Transverse colon (tissue), 4 donors: Measurements from ENCODE around the gene LRCOL1. TPM values are rescaled to one million over a fixed set of nuclear protein-coding genes. Genes with fewer than 3 reads are reported as not detected.

Experiments
- DNase-seq: peaks from one replicate; pipeline ENCODE4 v3.0.0-alpha.2; 2019
- H3K27ac ChIP-seq, 4 donors: fragments of 200-600 bp; sonication (generic); 2 replicates each; pipeline ENCODE4 v1.5.1; 2016 to 2018; ENCODE audit warnings: inconsistent platforms in 4 of 4
- H3K27me3 ChIP-seq: fragments of 200-600 bp; sonication (generic); 2 replicates; pipeline ENCODE4 v1.5.1; 2017; ENCODE audit warnings: inconsistent platforms
- H3K36me3 ChIP-seq, 4 donors: fragments of 200-600 bp; sonication (generic); 2 replicates each; pipeline ENCODE4 v1.5.1; 2017 to 2019; ENCODE audit warnings: inconsistent platforms in 4 of 4
- H3K4me1 ChIP-seq, 4 donors: fragments of 200-600 bp; sonication (generic); 2 replicates each; pipeline ENCODE4 v1.5.1; 2017 to 2020; ENCODE audit warnings: inconsistent platforms in 4 of 4
- H3K4me3 ChIP-seq, 4 donors: fragments of 200-600 bp; sonication (generic); 1 replicate in 1 of 4; 2 replicates in 3 of 4; pipeline versions ENCODE4 v1.5.1 to v1.6.1; 2017 to 2019; ENCODE audit warnings: inconsistent platforms in 4 of 4
- H3K9me3 ChIP-seq, 2 donors: fragments of 200-600 bp; sonication (generic); 2 replicates each; pipeline ENCODE4 v1.5.1; 2017 to 2019; ENCODE audit warnings: inconsistent platforms in 2 of 2
- EP300 ChIP-seq: sonication (generic); formaldehyde crosslinking; IDR thresholded peaks from one replicate; pipeline ENCODE4 v1.6.1; 2017; ENCODE audit warnings: antibody characterized with exemption, low read depth
- POLR2A ChIP-seq: fragments of 450-650 bp; IDR thresholded peaks from one replicate; pipeline ENCODE4 v1.6.1; 2016; ENCODE audit warnings: antibody characterized with exemption, mild to moderate bottlenecking, moderate library complexity
- POLR2AphosphoS5 ChIP-seq, 3 donors: sonication (generic); formaldehyde crosslinking; IDR thresholded peaks; one replicate each; pipeline ENCODE4 v1.6.1; 2016; ENCODE audit warnings: antibody characterized with exemption in 3 of 3
- WGBS, 2 donors: methylation state at CpG; one replicate each; pipeline ENCODE4 v1.1.5; 2018; ENCODE audit warnings: low coverage in 1 of 2; 5-methylcytosine and 5-hydroxymethylcytosine counted together
- in situ Hi-C, 4 donors: fragments of 200-750 bp; cut with MboI; loops; one replicate each; pipeline versions ENCODE4 v1.15.0 to v1.15.1; 2017; ENCODE audit warnings: low sequenced_read_pairs in 3 of 4, low pct_ligation_motif_present in 1 of 4, low pct_unique_long_range_greater_than_20kb in 1 of 4
- intact Hi-C: fragments of 100-400 bp; cut with DNase I; formaldehyde crosslinking; loops from one replicate; pipeline ENCODE4 v1.15.1; 2023; ENCODE audit warnings: low total_unique reads
- total RNA-seq, 4 donors: library from RNA; depleted of rRNA; stranded (reverse); fragments of >200 nt; gene quantifications; one replicate each; pipeline ENCODE4 v1.1.0, GENCODE V29; 2016
- TF ChIP-seq, protein P1 (sequence below), 5 experiments: fragments of 200-600 bp in 3 of 5; fragments of 450-650 bp in 2 of 5; sonication (generic) in 3 of 5; IDR thresholded peaks; 1 replicate in 2 of 5; 2 replicates in 3 of 5; pipeline ENCODE4 v1.5.1; 2016 to 2017; ENCODE audit warnings: antibody characterized with exemption in 5 of 5, inconsistent platforms in 3 of 5, mild to moderate bottlenecking in 2 of 5, moderate library complexity in 1 of 5

Gene LRCOL1
- total RNA-seq, 4 donors from 2014 or later: not detected

DNA sequence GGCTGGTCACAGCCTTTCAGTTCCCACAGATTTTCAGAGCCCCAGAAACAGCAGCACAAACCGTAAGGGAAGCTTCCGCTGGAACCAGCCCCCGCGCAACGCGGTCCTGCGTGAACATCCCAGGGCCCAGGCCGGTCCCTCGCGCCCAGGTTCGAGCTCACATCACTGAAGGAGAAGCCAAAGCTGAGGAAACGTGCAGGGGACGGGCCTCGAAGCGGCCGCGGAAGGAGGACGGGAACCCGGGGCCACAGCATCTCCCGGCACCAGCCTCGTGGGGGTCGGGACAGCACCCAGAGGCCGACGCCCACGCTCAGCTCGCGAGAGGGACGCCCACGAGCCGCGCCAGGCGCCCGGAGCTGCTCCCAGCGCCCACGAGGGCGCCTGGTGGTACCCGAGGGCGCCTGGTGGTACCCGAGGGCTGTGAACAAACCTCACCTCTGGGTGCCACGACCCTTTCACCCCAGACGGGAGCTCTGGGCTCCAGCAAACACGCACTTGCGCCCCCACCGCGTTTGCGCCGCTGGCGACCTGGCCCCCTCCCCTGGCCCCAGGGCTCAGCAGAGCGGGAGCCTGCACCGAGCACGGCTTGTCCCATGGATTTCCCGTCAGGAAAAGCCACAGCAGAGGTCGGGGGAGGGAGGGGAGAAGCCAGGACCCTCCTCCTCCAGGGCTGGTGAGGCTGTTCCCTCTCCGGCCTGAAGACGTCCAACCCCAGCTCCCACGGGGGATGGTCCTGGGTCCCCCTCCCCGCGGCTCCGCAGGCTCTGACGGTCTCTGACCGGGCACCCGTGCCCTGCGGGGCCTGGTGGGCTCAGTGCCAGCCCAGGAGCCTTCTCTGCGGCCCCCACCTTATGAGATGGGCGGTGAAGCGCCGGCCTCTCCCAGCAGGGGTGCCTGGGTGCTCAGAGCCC, 6.9 kb downstream of the LRCOL1 start:
- peak overlapping the region in 1 of 4 donors; percentile 27 for H3K4me3 ChIP-seq
- peaks cover 63% of the 10 kb centered on the region for H3K27me3 ChIP-seq
- intact Hi-C loops: no loop called here
- in situ Hi-C loops: loop anchor here in 3 of 4 donors (25.0 kb wide), 1 partner anchor 191 kb away; no protein-coding TSS in a partner anchor
- H3K4me1 ChIP-seq: peaks cover 0 to 33% (median 25%) of the 10 kb centered on the region in 4 donors
- 39% methylated on average over 28 of the region's 67 CpGs; no CpG with 5 or more reads in 1 of the 2 donors for WGBS, 2 donors
- H3K27ac ChIP-seq: peak overlapping the region in 3 of 4 donors; percentile 19 to 41 (median 28)
- no peaks in the 10 kb centered on the region for H3K9me3 ChIP-seq
- no peak for DNase-seq
- H3K36me3 ChIP-seq: no peaks in the 10 kb centered on the region
- TF ChIP-seq, protein P1, sequence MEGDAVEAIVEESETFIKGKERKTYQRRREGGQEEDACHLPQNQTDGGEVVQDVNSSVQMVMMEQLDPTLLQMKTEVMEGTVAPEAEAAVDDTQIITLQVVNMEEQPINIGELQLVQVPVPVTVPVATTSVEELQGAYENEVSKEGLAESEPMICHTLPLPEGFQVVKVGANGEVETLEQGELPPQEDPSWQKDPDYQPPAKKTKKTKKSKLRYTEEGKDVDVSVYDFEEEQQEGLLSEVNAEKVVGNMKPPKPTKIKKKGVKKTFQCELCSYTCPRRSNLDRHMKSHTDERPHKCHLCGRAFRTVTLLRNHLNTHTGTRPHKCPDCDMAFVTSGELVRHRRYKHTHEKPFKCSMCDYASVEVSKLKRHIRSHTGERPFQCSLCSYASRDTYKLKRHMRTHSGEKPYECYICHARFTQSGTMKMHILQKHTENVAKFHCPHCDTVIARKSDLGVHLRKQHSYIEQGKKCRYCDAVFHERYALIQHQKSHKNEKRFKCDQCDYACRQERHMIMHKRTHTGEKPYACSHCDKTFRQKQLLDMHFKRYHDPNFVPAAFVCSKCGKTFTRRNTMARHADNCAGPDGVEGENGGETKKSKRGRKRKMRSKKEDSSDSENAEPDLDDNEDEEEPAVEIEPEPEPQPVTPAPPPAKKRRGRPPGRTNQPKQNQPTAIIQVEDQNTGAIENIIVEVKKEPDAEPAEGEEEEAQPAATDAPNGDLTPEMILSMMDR (IDR thresholded peaks at IDR 0.05): no peak
- no peak for TF ChIP-seq EP300
- no peak for TF ChIP-seq POLR2AphosphoS5 (IDR thresholded peaks at IDR 0.05)
- no peak for TF ChIP-seq POLR2A

GRCh38 chr12:132602572-132603239, 7.7 kb downstream of the LRCOL1 start:
- peaks cover 55% of the 10 kb centered on the region for H3K27me3 ChIP-seq

DNA sequence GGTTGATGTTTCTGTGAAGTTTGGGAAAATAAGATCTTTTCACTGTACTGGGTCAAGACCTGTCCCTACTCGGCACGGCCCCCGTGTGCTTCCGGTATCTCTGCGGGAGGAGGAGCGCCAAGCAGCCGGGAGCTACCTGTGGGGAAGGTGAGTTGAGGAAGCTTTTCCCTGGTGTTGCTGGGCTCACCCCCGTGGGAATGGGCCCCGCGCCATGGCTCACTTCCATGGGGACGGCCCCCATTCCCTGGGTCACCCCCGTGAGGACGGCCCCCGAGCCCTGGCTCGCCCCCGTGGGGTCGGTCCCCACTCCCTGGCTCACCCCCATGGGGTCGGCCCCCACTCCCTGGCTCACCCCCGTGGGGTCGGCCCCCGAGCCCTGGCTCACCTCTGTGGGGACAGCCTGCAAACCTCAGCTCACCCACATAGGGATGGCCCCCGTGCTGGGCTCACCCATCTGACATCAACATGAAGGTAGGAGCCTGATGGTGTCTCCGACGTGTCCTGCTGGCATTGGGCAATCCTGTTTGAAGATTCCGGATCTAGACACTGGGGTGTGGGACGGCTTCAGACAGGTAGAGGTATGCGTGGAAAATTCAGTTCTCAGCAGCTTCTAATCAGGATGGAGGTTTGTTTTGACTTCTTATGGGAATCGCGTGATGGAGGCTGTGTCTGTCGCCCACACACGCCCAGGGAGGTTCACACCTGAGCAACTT, 9.1 kb downstream of the LRCOL1 start:
- 74% methylated on average over 19 of the region's 31 CpGs; no CpG with 5 or more reads in 1 of the 2 donors for WGBS, 2 donors
- no peak overlapping the region for H3K27ac ChIP-seq
- in situ Hi-C loops: loop anchor here in 3 of 4 donors (25.0 kb wide), 1 partner anchor 189 kb away; no protein-coding TSS in a partner anchor

More at GRCh38 chr12:132602572-132603239, 7.7 kb downstream of the LRCOL1 start:
- no peaks in the 10 kb centered on the region for H3K9me3 ChIP-seq
- H3K27ac ChIP-seq: peak overlapping the region in 3 of 4 donors; percentile 19 to 41 (median 28)
- TF ChIP-seq POLR2AphosphoS5 (IDR thresholded peaks at IDR 0.05) (no peak), EP300 (no peak), POLR2A (no peak)
- TF ChIP-seq, protein P1 (IDR thresholded peaks at IDR 0.05): no peak
- intact Hi-C loops (no loop called here), in situ Hi-C loops (loop anchor here in 3 of 4 donors (25.0 kb wide), 1 partner anchor 190 kb away; no protein-coding TSS in a partner anchor)
- no peaks in the 10 kb centered on the region for H3K36me3 ChIP-seq
- WGBS, 2 donors: 30% methylated on average over 28 of the region's 29 CpGs; no CpG with 5 or more reads in 1 of the 2 donors
- H3K4me3 ChIP-seq: peak overlapping the region in 1 of 4 donors; percentile 27
- H3K4me1 ChIP-seq: peaks cover 0 to 33% (median 25%) of the 10 kb centered on the region in 4 donors
- DNase-seq: peak; percentile 83

More for the DNA sequence above, 9.1 kb downstream of the LRCOL1 start:
- intact Hi-C loops: no loop called here
- DNase-seq: no peak
- no peak for TF ChIP-seq EP300
- TF ChIP-seq, protein P1 (IDR thresholded peaks at IDR 0.05): no peak
- TF ChIP-seq POLR2AphosphoS5 (IDR thresholded peaks at IDR 0.05): no peak
- TF ChIP-seq POLR2A: no peak
- peaks cover 42% of the 10 kb centered on the region for H3K27me3 ChIP-seq
- H3K36me3 ChIP-seq: no peaks in the 10 kb centered on the region
- no peak overlapping the region for H3K4me3 ChIP-seq
- H3K4me1 ChIP-seq: peaks cover 0 to 35% (median 27%) of the 10 kb centered on the region in 4 donors
- no peaks in the 10 kb centered on the region for H3K9me3 ChIP-seq
